Measurements from ENCODE around the gene CDCA7.

Gene CDCA7

GRCh38 chr2:173400760-173401159, 46.1 kb downstream of the CDCA7 start:
- in situ Hi-C loops (cut with MboI; ENCODE audit: low sequenced_read_pairs) = loop anchor here (25.0 kb wide), 1 partner anchor 962 kb away; no protein-coding TSS in a partner anchor

DNA sequence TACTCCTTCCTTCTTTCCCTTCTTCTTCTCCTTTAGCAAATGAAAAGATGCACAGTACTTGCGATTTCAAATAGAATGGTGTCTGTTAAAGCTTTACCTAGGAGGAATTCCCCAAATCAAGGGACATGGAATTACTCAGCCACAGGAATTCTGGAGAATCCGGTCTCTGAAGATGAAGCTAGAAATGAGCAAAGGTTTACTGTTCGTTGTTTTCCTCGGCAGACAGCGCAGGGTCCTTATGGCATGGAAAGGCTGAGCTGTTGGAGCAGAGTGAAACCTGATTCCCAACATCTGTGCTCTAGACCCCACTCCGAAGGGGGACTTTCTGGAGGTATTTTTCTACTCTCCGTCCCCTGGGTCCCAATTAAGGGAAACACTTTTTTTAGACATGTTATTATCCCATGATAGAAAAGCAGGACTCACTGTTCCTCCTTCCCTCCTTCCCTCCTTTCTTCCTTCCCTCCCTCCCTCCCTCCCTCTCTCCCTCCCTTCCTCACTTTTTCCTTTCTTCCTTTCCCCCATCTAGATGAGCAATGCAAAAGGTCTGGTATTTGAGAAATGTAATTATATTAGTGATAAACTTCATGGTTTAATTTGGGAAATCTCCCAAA, 47.1 kb downstream of the CDCA7 start:
- in situ Hi-C loops (cut with MboI; ENCODE audit: low sequenced_read_pairs) = loop anchor here (25.0 kb wide), 1 partner anchor 960 kb away; no protein-coding TSS in a partner anchor

- in situ Hi-C loops (cut with MboI; ENCODE audit: low sequenced_read_pairs) = loop anchor here (25.0 kb wide), 1 partner anchor 960 kb away; no protein-coding TSS in a partner anchor
Measured at GRCh38 chr2:173402405-173402974, 47.8 kb downstream of the CDCA7 start.

- in situ Hi-C loops (cut with MboI; ENCODE audit: low sequenced_read_pairs) = loop anchor here (25.0 kb wide), 1 partner anchor 957 kb away; no protein-coding TSS in a partner anchor
Measured at GRCh38 chr2:173404841-173405750, 50.4 kb downstream of the CDCA7 start.

DNA sequence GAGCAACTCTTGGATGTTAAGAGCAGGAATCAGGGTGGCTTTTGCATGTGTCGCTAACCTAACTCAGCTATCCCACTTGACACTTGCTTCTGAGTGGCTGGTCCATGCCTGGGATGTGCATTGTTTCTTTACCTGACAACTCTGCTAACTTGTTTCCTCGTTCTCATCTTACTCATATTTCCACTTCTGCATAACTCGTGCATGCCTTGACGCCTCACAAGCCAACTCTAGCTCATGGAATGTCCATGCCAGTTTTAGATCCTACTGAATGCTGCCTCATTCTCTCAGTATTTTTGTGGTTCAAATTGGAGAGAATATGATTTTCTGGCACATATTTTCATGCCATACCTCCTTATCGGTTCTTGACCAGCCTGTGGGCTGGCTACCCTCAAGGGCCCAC, 52.5 kb downstream of the CDCA7 start:
- in situ Hi-C loops (cut with MboI; ENCODE audit: low sequenced_read_pairs) = loop anchor here (25.0 kb wide), 1 partner anchor 955 kb away; no protein-coding TSS in a partner anchor

DNA sequence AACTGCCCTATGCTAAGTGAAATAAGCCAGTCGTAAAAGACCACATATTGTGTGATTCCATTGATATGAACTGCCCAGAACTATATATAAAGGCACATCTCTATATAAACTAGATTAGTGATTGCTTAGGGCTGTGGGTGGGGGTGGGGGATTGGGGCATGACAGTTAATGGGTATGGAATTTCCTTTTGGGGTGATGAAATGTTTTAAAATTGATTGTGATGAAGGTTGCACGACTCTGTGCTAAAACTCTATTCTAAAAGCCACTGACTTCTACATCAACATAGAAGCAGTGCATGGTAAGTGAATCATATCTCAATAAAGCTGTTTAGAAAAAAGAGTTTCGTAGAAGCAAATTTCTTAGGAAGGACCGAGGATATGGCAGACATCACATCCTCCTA, 53.0 kb downstream of the CDCA7 start:
- in situ Hi-C loops (cut with MboI; ENCODE audit: low sequenced_read_pairs) = loop anchor here (25.0 kb wide), 1 partner anchor 955 kb away; no protein-coding TSS in a partner anchor

GRCh38 chr2:173410579-173410978, 55.9 kb downstream of the CDCA7 start:
- in situ Hi-C loops (cut with MboI; ENCODE audit: low sequenced_read_pairs) = loop anchor here (25.0 kb wide), 1 partner anchor 952 kb away; no protein-coding TSS in a partner anchor

DNA sequence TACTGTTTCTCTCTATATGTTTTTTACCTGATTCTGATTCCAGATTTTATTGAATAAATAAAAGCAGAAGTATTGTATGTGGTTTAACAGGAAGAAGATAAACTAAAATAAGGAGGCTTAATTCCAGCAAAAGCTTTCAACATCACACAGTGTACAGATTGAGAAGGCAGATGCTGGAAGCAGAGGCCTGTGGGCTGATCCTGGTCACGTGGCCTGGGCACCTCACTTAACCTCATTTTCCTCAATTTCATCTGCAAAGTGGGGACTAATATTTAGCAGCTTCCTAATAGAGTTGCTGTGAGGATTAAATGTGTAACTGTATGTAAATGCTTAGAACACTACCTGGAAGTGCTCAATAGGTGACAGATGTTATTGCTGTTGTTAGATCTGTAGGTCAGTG, 58.0 kb downstream of the CDCA7 start:
- in situ Hi-C loops (cut with MboI; ENCODE audit: low sequenced_read_pairs) = loop anchor here (25.0 kb wide), 1 partner anchor 950 kb away; no protein-coding TSS in a partner anchor

DNA sequence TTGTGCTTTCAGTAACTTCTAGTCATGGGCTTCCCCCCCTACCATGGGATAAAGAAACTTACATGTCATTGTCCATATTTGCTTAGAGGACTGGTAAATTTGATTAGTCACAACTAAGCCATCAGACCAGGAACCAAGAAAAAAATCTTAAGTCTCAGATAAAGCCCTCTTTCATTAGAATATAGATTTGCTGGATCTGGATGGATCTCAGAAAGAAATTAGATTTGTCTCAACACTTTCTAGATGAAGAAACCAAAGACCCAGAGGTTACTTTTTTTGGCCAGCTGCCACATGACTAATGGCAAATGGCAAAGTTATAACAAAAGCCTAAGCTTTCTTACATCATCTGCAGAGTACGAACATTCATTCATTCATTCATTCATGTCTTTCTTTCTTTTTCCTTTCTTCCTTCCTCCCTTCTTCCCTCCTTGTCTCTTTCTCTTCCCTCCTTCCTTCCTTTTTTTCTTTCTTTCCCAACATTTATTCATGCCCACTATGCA, 60.2 kb downstream of the CDCA7 start:
- in situ Hi-C loops (cut with MboI; ENCODE audit: low sequenced_read_pairs) = loop anchor here (25.0 kb wide), 1 partner anchor 947 kb away; no protein-coding TSS in a partner anchor

DNA sequence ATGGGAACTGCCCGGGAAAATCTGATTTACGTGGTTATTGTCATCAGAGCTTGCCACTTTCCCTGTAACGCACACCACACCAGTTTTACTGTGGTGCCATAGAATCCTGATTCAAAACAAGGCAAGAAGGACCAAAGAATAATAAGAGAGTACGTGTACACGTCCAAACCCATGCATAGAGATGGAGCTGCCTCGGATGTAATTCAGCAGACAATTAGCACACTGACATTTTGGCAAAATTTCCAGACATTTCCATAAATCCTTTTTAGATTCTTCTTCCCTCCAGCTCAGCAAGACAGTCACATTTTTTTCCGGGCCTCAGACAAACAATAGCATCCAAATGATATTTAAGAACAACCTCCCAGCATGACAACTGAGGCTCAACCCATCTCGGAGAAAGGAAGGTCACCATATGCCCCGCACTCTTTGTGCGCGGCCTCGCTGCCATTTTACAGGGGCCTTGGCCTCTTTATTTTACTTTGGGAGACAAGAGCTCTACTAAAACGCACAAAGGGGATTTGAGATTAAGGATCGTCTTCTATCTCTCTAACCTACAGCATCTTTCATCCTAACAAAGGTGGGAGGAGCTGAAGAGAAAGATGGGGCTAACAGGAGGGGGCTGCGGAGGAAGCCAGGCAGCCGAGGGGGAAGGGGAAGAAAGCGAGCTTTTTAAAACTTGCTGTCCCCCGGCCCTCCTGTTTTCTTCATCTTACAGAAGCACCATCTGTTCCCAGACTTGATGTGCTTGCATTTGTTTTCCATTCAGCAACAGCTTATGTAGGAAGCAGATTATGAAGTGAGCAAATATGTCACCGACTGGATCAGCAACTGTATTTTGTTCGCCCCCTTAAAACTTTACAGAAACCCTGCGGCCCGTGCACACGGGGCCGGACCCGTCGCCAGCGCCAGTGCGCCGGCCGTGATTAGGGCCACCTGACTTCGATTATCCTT, 61.0 kb downstream of the CDCA7 start:
- in situ Hi-C loops (cut with MboI; ENCODE audit: low sequenced_read_pairs) = loop anchor here (25.0 kb wide), 1 partner anchor 947 kb away; no protein-coding TSS in a partner anchor

- in situ Hi-C loops (cut with MboI; ENCODE audit: low sequenced_read_pairs) = loop anchor here (25.0 kb wide), 1 partner anchor 946 kb away; no protein-coding TSS in a partner anchor
Measured at GRCh38 chr2:173416415-173417152, 61.9 kb downstream of the CDCA7 start.

DNA sequence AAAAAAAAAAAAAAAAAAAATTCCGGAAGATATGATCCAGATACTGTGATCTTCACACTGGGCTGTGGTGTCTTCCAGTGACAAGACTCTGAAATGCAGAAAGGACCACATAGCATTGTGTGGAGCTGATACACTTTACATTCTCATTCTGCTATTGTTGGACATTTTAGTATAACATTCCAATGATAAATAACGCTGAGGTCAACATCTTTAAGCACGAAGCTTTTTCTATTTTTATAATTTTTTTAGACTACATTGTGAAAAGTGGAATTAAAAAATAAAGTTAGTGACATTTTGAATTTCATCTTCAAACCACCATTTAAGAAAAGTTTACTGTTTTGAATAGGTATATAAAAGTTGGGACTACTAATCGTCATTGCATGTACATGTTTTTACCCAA, 62.7 kb downstream of the CDCA7 start:
- in situ Hi-C loops (cut with MboI; ENCODE audit: low sequenced_read_pairs) = loop anchor here (25.0 kb wide), 1 partner anchor 945 kb away; no protein-coding TSS in a partner anchor

GRCh38 chr2:173417802-173418201, 63.1 kb downstream of the CDCA7 start:
- in situ Hi-C loops (cut with MboI; ENCODE audit: low sequenced_read_pairs) = loop anchor here (25.0 kb wide), 1 partner anchor 944 kb away; no protein-coding TSS in a partner anchor
